Kidney glomerular epithelial cell (primary cell): ENCODE measurements around the gene HMGCS1.
A peak's percentile ranks its signal among the peaks of the same experiment; 100 is the strongest.
"Not testable (repeated sequence)": the region's sequence is repeated elsewhere in the genome, so short reads cannot be mapped to it uniquely, and the experiment has no call there.

Experiments
- DNase-seq: peaks from one replicate; lab custom pipeline; 2025; lab: John Stamatoyannopoulos, UW

Gene HMGCS1

DNA sequence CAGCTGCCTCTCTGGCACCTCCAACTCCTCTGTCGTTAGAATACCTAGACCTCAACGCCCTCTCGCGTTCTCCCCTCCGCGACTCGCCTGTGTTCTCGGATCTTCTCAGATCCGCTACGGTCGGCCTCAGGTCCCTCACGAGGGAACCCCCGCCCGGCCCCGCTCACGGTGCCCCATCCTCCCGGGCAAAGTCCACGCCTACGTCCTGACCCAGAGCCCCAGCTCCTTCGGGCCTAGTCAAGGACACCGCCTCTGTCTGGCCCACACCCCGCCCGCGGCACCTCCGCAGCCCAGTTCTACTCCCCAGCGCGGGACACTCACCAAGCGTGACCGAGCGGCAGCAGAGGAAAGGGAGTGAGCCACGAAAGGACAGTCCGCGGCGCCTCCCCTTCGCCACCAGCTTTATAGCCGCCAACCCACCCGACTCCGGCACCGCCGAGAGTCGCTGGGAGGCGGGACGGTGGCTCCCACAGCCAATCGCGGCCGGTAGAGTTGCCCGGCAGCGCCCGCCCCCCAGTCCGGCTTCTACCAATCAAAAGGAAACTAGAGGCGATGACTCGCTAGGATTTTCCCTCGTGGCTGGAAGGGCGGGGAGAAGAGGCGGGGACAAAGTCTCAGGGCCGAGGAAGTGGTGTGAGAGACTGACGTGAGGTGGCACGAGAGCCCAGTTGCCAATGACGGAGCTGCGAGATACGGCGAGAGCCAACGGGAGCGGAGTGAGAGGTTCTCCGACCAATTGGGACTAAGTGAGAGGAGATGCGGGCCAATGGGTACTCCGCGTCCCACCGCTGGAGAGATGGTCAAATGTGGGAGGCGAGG, at the start of gene HMGCS1:
Gene HMGCS1 (minus strand): TSS at position 378 of the 819 bp plus-strand sequence. CDS start 14,447 bp downstream, outside the sequence.
- DNase-seq: peak; percentile 99

- no peak for DNase-seq
Observed at GRCh38 chr5:43358726-43359125, 45.5 kb upstream of the HMGCS1 start.

DNA sequence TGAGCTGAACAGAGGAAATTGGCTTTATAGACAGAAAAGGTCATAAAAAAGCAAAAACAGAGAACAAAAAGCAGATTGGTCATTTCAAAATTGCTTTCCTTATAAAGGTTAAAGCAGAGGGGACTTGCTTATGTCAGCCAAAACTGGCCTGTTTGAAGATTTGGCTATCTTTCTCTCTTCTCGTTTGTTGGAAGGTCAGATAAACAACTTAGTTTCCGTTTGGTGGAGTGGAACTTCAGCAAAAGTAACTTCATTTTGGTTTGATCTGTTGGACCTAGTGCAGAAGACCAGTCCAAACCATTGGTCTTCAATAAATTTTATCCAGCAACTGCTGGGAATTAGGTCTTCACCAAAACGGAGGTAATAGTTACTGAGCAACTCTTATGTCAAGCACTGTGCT, 45.1 kb upstream of the HMGCS1 start:
- no peak for DNase-seq

DNA sequence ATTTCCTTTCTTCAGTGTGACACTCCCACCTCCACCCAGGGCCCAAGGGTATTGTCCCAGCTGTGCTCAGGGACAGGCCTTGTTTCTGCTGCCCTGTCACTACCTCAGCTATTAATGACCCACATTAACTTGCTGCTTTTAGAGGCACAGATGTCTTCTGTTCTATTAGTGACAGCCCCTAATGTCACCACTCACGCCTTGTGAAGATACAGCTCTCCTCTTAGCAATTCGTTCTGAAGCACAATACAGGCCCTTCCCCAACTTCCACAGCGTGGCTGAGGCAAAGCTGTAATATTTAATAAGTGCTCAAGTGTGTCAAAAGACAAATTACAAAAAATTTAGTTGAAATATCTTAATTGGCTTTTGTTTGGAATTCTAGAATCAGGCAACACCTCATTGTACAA, 44.7 kb upstream of the HMGCS1 start:
- no peak for DNase-seq

DNA sequence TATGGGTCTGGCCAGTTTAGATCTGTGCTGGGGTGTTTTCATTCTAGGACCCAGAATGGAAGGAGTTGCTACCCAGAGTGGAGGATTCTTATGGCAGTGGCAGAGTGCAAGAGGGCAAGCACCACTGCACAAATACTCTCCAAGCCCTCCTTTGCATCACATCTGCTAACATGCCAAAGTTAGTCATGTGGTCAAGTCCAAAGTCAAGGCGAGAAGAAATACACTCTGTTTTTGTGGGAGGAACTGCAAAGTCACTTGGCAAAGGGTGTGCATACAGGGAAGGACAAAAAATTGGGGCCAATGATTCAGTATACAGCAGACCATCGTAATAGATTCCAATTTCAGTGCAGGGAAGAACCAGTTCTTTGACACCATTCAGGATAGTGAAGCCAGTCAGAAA, 43.9 kb upstream of the HMGCS1 start:
- no peak for DNase-seq

GRCh38 chr5:43354774-43355173, 41.6 kb upstream of the HMGCS1 start:
- no peak for DNase-seq

- DNase-seq: no peak
Observed at GRCh38 chr5:43353668-43354067, 40.5 kb upstream of the HMGCS1 start.

GRCh38 chr5:43352915-43353314, 39.7 kb upstream of the HMGCS1 start:
- DNase-seq: no peak

DNA sequence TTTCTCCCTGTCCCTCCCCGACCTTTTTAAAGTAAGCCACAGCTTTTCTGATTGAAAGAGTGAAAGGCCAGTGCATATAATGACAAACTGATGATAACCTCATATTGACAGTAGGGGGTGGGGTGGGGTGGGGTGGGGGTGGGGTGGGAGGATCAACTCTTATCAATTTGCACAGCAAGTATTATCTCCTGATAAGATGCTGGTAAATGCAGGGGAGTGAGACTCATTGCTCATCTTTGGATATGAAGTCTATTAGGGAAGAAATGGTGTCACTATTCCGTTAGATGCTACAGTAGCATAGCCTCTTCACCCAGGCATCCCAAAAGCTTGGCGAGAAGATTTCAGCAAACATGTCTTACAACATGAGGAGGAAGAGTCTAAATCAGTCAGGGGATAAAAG, 38.9 kb upstream of the HMGCS1 start:
- DNase-seq: no peak

DNA sequence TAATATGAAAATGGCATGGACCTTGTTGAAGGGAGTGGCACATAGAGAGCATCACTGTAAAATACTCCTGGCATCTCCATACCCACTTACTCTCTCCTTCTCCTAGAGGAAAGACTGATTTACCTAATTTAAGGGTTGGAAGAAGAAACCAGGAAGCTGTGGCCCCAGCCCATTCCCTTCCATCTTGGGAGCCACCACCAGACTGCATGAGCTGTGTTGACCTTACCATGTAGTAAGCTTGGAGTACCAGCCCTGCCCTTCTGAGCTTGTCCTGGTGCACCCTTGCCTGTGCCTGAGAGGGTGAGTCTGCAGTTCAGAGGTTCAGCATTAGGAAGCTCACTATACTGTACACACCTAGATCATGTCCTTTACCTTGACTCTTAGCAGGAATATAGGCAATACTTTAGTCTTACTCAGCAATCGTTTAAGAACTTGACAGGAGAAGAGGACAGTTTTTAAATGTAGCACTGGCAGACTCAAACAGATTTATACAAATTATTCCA, 35.7 kb upstream of the HMGCS1 start:
- DNase-seq: no peak

DNA sequence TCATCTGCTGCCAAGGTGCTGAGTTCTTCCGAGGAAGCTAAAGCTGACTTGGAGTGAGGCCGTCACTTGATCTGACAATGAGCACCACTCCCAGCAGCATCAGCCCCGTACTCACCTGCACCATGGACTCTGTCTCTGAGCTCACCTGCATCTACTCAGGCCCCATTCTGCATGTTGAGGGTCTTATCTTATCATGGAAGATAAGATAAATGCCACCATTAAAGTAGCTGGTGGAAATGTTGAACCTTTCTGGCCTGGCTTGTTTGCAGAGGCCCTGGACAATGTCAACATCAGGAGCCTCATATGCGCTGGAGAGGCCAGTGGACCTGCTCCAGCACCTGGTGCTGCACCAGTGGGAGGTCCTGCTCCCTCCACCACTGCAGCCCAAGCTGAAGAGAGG, 35.0 kb upstream of the HMGCS1 start:
- no peak for DNase-seq

DNA sequence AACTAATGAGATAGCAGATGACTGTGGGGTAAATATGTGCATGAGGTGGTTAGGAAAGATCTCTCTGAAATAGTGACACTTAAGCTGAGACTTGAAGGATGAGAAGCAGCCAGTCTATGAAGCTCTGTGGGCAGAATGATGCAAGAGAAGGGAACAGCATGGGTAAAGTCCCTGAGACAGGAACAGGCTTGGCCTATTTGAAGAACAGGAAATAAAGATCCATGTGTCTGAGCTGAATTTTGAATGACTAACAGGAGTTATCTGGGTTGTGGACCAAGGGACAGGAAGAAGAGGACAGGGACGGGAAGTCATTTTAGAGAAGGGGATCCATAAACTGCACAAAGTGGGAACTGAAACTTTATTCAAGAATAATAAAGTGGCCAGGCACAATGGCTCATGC, 25.6 kb upstream of the HMGCS1 start:
- no peak for DNase-seq

GRCh38 chr5:43336159-43336558, 22.9 kb upstream of the HMGCS1 start:
- DNase-seq: peak; percentile 3

DNA sequence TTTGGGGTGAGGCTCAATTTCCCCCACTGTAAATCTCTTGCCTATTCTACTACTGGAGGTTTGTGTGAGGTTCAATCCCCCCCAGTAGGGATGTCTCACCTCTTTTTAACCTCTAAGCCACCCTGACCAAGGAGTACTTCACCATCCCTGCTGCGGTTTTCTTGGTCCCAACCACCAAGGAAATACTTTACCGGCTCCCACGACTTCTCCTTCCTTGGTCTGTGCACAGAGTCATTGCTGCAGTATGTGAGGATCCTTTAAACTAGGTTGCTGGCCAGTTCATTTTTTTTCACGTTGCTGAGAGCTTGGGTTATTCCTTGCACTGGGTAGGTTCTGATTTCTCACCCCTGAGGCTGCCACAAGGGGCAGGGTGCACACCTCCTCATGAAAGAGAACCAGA, 22.5 kb upstream of the HMGCS1 start:
- DNase-seq: no peak

DNA sequence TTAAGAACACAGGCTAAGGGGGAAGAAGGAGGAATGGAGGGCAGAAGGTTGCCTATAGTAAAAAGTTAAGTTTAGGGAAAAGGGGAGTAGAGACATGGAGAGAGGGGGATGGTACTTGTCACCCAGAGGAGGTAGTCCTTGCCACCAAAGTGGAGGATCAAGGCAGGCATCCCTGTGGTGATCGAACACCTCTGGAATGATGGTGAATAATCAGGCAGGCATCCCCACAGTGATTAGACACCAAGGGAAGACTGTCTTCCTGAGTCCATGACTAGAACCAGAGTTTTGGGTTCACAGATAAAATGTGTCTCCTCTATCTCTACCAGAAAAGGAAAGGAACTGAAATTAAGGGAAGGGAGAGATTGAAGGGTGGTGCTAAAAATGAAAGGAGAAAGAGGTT, 19.2 kb upstream of the HMGCS1 start:
- DNase-seq: no peak

- not testable (repeated sequence) for DNase-seq
Observed at GRCh38 chr5:43325624-43326023, 12.4 kb upstream of the HMGCS1 start.

DNA sequence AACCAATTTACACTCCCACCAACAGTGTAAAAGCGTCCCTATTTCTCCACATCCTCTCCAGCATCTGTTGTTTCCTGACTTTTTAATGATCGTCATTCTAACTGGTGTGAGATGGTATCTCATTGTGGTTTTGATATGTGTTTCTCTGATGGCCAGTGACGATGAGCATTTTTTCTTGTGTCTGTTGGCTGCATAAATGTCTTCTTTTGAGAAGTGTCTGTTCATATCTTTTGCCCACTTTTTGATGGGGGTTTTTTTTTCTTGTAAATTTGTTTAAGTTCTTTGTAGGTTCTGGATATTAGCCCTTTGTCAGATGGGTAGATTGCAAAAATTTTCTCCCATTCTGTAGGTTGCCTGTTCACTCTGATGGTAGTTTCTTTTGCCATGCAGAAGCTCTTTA, 10.3 kb upstream of the HMGCS1 start:
- not testable (repeated sequence) for DNase-seq

DNA sequence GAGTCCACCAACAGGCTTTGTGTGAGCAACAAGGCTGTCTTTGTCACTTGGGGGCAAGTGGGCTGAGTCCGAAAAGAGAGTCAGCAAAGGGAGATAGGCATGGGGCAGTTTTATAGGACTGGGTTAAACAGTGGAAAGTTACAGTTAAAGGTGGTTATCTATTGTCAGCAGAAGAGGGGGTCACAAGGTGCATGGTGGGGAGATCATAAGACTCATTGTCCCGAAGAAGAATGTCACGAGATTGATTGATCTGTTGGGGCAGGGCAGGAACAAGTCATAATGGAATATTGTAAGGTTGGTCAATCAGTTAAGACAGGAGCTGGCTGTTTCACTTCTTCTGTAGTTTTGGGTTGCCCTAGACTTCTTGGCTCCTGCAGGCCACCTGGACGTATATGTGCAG, 7.6 kb upstream of the HMGCS1 start:
- no peak for DNase-seq

DNA sequence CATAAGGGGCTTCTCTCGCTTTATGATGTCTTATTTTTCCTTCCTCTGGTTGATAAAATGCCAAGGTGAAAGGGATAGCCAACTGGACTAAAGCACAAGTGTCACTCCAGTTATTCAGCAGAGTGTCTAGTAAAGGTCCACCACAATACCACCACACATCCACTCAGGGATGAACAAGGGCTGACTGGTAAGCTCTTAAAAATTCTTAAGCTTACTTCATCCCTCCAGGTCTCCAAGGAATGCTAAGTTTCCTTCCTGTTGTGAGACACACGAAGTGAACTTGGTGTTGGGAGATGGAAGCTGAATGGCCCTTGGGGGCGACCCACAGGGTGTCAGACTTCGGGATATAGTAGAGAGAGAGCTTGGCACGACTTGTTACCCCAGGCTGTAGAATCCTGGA, 3.2 kb upstream of the HMGCS1 start:
- no peak for DNase-seq

GRCh38 chr5:43315682-43316081, 2.5 kb upstream of the HMGCS1 start:
- no peak for DNase-seq

GRCh38 chr5:43315263-43315662, 2.1 kb upstream of the HMGCS1 start:
- DNase-seq: peak; percentile 88

DNA sequence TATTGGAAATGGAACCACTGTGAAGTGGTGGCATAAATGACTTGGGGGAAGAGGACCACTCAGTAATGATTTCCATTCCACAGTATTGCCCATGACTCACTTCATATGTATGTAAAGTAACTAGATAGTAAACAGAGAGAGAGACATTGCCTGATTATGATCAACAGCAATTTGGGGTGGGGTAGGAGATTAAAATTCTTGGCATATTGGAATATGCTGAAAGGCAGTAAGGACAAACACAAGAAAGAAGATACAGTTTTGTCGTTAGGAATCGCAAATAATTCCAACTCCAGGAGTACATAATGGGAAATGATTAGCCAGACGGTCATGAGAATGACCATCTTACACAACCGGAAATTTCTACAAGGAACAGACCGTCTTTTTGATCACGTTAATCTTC, 1.5 kb upstream of the HMGCS1 start:
- no peak for DNase-seq

DNA sequence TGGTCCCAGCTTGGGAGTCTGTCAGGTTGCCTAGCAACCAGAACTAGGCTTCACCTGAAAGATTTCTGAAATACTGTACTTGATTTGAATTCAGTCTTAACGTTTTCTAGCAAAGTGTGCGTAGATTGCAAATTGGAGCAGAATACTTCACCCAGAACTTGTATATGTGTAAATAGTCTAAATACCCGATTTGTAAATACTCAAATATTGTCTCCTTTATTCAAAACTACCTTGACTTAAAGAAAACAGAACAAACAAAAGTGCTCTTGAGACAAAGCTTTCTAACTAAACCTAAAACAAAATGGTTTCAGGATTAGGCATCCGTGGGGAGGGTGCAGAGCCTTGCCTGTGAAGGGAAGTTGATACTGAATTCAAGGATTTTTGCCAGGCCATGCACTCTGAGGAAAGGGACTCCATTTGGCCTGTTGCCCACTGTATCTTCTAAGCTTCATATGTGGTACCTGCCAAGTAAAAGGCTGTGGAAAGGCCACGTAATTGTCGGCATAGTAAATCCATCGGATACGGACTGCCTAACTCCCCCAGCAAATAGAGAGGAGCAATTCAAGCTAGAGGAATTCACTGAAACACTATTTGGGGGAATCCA, 744 bp upstream of the HMGCS1 start:
- no peak for DNase-seq

DNA sequence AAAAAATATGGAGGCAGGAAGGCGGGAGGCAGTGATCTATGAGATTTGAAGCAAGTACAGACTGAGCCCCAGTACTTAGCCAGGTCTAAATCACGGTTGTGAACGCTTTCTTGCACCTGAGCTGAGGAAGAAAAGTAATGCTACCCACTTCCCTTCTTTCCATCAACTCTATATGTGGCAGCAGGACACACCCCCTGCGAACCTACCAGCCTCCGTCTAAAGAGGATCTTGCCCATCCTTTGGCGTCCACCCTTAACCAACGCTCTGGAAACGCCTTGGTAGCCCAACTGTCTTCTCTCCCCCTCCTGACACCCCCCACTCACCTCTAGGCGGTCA, 545 bp downstream of the HMGCS1 start:
- DNase-seq: no peak
